DND-41 (cell line): Measurements from ENCODE around the gene CDCA8.

Experiments used
- CTCF ChIP-seq: IDR thresholded peaks from 2 replicates; pipeline ENCODE4 v1.5.1; 2012; ENCODE audit warnings: borderline replicate concordance, low read length, moderate library complexity, mild to moderate bottlenecking; ENCODE audit not compliant: poor library complexity, severe bottlenecking; ENCODE audit errors: extremely low read depth
- EZH2 ChIP-seq: IDR thresholded peaks from 3 replicates; pipeline ENCODE4 v1.6.1; 2012; ENCODE audit warnings: borderline replicate concordance, low read depth, mild to moderate bottlenecking, moderate library complexity, low read length, inconsistent platforms; ENCODE audit not compliant: severe bottlenecking

GRCh38 chr1:37676281-37677142, 15.8 kb upstream of the CDCA8 start:
- no peak for TF ChIP-seq CTCF
- TF ChIP-seq EZH2, result no peak
